HFF-Myc (cell line): ENCODE measurements around the gene CDH11.
A peak's percentile ranks its signal among the peaks of the same experiment; 100 is the strongest.

Experiments
- DNase-seq: peaks from one replicate; pipeline ENCODE4 v3.0.0-alpha.2; 2011; ENCODE audit warnings: low read depth; ENCODE audit errors: extremely low read depth
- H3K4me3 ChIP-seq: replicated peaks from 2 replicates; pipeline ENCODE4 v1.5.1; 2011; ENCODE audit warnings: low read depth, mild to moderate bottlenecking, control low read depth, low read length
- CTCF ChIP-seq: IDR thresholded peaks from 2 replicates; pipeline ENCODE4 v1.5.1; 2012; ENCODE audit warnings: mild to moderate bottlenecking, low read depth, low read length, control low read depth; ENCODE audit errors: missing control alignments

CDH11 gene

GRCh38 chr16:65121870-65122723, at the start of gene CDH11:
Gene CDH11, minus strand, starts transcription at chr16:65122063. Its CDS starts 117,194 bp downstream, at chr16:65004869.
- DNase-seq = no peak
- TF ChIP-seq CTCF = peak; percentile 13
- peak within 1 kb of the TSS; percentile 89 for H3K4me3 ChIP-seq

DNA sequence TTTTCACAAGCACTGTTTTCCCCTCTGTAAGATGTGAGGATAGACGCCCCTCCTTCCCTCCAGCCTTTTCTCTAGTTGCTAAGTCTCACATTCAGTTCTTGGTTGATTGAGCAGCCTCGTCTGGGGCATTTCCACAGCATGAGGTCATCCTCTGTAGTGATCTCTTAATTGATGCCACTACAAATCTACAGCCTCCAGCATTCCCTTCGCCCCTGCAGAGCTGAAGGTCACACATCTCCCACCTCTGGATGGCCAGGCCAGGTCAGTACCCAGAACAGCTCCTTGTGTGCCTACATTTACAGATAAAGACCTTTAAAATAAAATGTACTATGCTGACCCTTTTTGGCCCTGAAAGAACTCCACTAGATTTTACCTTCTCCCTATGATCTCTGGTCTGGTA, 32.5 kb upstream of the CDH11 start:
- TF ChIP-seq CTCF = no peak
- no peak overlapping the region for H3K4me3 ChIP-seq
- DNase-seq = no peak

GRCh38 chr16:65153365-65154105, 31.7 kb upstream of the CDH11 start:
- no peak for DNase-seq
- H3K4me3 ChIP-seq = no peak overlapping the region
- no peak for TF ChIP-seq CTCF

DNA sequence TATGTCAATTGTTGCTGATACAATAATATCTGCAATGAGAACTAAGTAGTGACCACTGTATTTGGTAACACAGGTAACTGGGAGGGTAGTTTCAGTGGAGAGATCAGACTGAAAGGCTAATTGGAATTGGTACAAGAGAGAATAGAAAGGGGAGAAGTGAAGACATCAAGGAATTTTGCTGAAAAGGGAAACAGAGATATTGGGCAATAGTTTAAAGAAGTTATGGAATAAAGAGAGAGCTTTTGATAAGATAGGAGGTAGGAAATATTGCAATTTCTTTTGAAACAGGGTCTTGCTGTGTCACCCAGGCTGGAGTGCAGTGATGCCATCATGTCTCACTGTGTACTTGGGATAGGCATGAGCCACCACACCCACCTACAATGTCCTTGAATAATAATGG, 26.9 kb upstream of the CDH11 start:
- no peak for TF ChIP-seq CTCF
- DNase-seq = no peak
- H3K4me3 ChIP-seq = no peak overlapping the region

DNA sequence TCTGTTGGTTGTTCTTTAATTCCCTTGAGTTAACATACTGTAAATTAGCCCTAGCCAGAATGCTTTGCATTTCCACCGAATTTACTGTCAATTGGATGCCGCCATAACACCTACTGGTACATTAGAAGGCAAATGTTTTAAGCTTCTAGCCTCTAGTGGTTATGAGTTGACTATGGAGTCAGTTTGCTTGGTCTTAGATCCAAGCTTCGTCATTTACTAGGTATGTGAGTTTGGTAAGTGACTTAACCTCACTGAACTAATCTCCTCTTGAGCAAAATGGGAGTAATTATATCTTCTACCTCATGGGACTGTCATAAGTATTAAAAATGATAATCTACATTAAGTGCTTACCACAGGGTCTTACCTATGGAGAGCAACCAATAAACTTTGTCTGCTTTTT, 20.4 kb upstream of the CDH11 start:
- DNase-seq = no peak
- TF ChIP-seq CTCF = no peak
- H3K4me3 ChIP-seq = no peak overlapping the region

GRCh38 chr16:65136681-65137080, 14.8 kb upstream of the CDH11 start:
- TF ChIP-seq CTCF = no peak
- no peak for DNase-seq
- H3K4me3 ChIP-seq = no peak overlapping the region
